WTC11 (cell line): ENCODE results near the gene AKAP13. TPM values are rescaled to one million over a fixed set of nuclear protein-coding genes. Genes with fewer than 3 reads are reported as not detected.
A peak's percentile ranks its signal among the peaks of the same experiment; 100 is the strongest.

Source experiments
- ATAC-seq: fragments of 200-7000 bp; cut with Tn5 transposase; 2 replicates; pipeline ENCODE4 v1.10.0; 2021; ENCODE audit warnings: mild to moderate bottlenecking, moderate library complexity
- CTCF ChIA-PET: fragments of 300-600 bp; sonication (Branson Sonifier 250); formaldehyde crosslinking; loops from one replicate; lab custom pipeline; 2021; ENCODE audit warnings: antibody characterized with exemption; lab: Charles Lee
- POLR2A ChIA-PET: fragments of 350-600 bp; sonication (Branson Sonifier 250); formaldehyde crosslinking; loops from one replicate; lab custom pipeline; 2021; ENCODE audit warnings: antibody characterized with exemption; lab: Charles Lee
- DNase-seq: peaks from one replicate; pipeline ENCODE4 v3.0.0; 2021; ENCODE audit warnings: low spot score
- H3K27ac Mint-ChIP-seq: 2 replicates; pipeline ENCODE4 v1.8.0; 2021; ENCODE audit warnings: mixed read lengths
- H3K27me3 Mint-ChIP-seq: 2 replicates; pipeline ENCODE4 v1.8.0; 2021; ENCODE audit warnings: low read depth, mild to moderate bottlenecking, moderate library complexity, mixed read lengths
- H3K36me3 Mint-ChIP-seq: 2 replicates; pipeline ENCODE4 v1.8.0; 2021; ENCODE audit warnings: mixed read lengths
- H3K4me1 Mint-ChIP-seq: 2 replicates; pipeline ENCODE4 v1.8.0; 2022; ENCODE audit warnings: mixed read lengths
- H3K4me3 Mint-ChIP-seq: 2 replicates; pipeline ENCODE4 v1.8.0; 2021; ENCODE audit warnings: mild to moderate bottlenecking, moderate library complexity, mixed read lengths
- H3K9me3 Mint-ChIP-seq: 2 replicates; pipeline ENCODE4 v1.8.0; 2021; ENCODE audit warnings: mixed read lengths
- ETV6 ChIP-seq: sonication (generic); formaldehyde crosslinking; IDR thresholded peaks from 2 replicates; pipeline ENCODE4 v1.8.1; 2022; ENCODE audit warnings: mild to moderate bottlenecking, missing genetic modification reagents
- KAT7 ChIP-seq: sonication (generic); formaldehyde crosslinking; IDR thresholded peaks from 2 replicates; pipeline ENCODE4 v1.8.1; 2023; ENCODE audit warnings: missing genetic modification reagents, mild to moderate bottlenecking, borderline replicate concordance
- MXD4 ChIP-seq: fragments of 250-450 bp; sonication (Bioruptor Pico); IDR thresholded peaks from 2 replicates; pipeline ENCODE4 v1.8.0; 2021; ENCODE audit warnings: mild to moderate bottlenecking, moderate library complexity, borderline replicate concordance
- MYBL2 ChIP-seq: sonication (generic); formaldehyde crosslinking; IDR thresholded peaks from 2 replicates; pipeline ENCODE4 v1.8.1; 2023; ENCODE audit warnings: mild to moderate bottlenecking, moderate library complexity, missing genetic modification reagents
- NFYB ChIP-seq: sonication (generic); formaldehyde crosslinking; conservative IDR thresholded peaks from 2 replicates; pipeline ENCODE4 v1.8.0; 2022; ENCODE audit warnings: low read depth, missing genetic modification reagents
- SMAD3 ChIP-seq: sonication (generic); formaldehyde crosslinking; IDR thresholded peaks from 2 replicates; pipeline ENCODE4 v1.8.0; 2022; ENCODE audit warnings: missing genetic modification reagents, mild to moderate bottlenecking, borderline replicate concordance
- SP1 ChIP-seq: sonication (generic); formaldehyde crosslinking; conservative IDR thresholded peaks from 2 replicates; pipeline ENCODE4 v1.8.1; 2022; ENCODE audit warnings: missing genetic modification reagents
- ZNF121 ChIP-seq: sonication (generic); formaldehyde crosslinking; IDR thresholded peaks from 2 replicates; pipeline ENCODE4 v1.8.0; 2023; ENCODE audit warnings: missing genetic modification reagents
- ZNF138 ChIP-seq: sonication (generic); formaldehyde crosslinking; conservative IDR thresholded peaks from 2 replicates; pipeline ENCODE4 v1.8.1; 2022; ENCODE audit warnings: mild to moderate bottlenecking, moderate library complexity, missing genetic modification reagents
- ZNF671 ChIP-seq: fragments of 250-450 bp; sonication (Bioruptor Pico); IDR thresholded peaks from 2 replicates; pipeline ENCODE4 v1.8.0; 2021; ENCODE audit warnings: mild to moderate bottlenecking
- total RNA-seq: library from RNA; stranded (reverse); gene quantifications from 3 replicates; pipeline ENCODE4 v1.2.3, GENCODE V29; 2021
- TF ChIP-seq, protein P1 (sequence below): fragments of 250-450 bp; sonication (Bioruptor Pico); conservative IDR thresholded peaks from 2 replicates; pipeline ENCODE4 v1.9.0; 2021; ENCODE audit warnings: mild to moderate bottlenecking
- TF ChIP-seq, protein P2 (sequence below): sonication (generic); formaldehyde crosslinking; IDR thresholded peaks from 2 replicates; pipeline ENCODE4 v1.8.0; 2022; ENCODE audit warnings: mild to moderate bottlenecking, missing genetic modification reagents
- TF ChIP-seq, protein P3 (sequence below): sonication (generic); formaldehyde crosslinking; IDR thresholded peaks from 2 replicates; pipeline ENCODE4 v1.8.1; 2022; ENCODE audit warnings: missing genetic modification reagents, borderline replicate concordance
- TF ChIP-seq, protein P4 (sequence below): fragments of 200-600 bp; IDR thresholded peaks from 2 replicates; pipeline ENCODE4 v1.8.0; 2022; ENCODE audit warnings: antibody characterized with exemption
- TF ChIP-seq, protein P5 (sequence below): sonication (generic); formaldehyde crosslinking; IDR thresholded peaks from 2 replicates; pipeline ENCODE4 v1.8.1; 2022; ENCODE audit warnings: mild to moderate bottlenecking, missing genetic modification reagents, moderate library complexity, borderline replicate concordance

Gene AKAP13
- total RNA-seq, 1 experiment from 2014 or later = 50.3 TPM

DNA sequence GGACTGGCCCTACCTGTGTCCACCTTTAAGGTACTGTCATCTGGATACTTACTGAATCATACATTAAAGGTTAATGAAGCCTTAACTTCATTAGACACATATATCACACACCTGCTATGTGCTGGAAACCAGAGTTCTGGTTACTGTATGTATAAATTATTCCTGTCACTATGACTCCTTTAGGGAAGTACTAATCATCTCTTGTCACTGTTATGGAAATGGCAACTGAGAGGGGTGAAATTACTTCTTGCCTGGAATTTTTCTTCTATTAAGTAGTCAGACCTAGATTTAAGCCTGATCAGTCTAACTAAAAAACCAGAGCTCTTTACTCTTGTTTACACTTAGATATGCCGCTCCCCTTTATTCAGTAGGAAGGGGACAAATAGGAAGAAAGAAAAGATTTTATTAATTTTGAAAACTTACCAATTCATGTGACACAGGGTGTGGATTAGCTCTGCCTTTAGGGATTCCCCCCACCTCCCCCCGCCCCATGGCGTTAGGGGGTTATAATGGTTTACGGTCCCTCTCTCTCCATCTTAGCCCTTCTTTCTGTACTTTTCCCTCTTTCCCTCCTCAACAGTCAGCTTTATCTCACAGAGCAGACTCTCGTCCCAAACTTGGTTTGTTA lies 261.8 kb downstream of the AKAP13 start:
- Mint-ChIP-seq H3K9me3 (peaks cover 4% of the 10 kb centered on the region), H3K36me3 (peaks cover 22% of the 10 kb centered on the region), H3K4me3 (no peak overlapping the region), H3K27ac (0 out of 2 replicates have a peak overlapping the region, but pooled peaks have one; percentile 55), H3K27me3 (no peaks in the 10 kb centered on the region), H3K4me1 (peaks cover 11% of the 10 kb centered on the region)
- ChIA-PET POLR2A (no interaction called here), CTCF (interaction anchor here (0.6 kb wide), 2 partner anchors 311 to 631 kb away, joined by 3 to 5 read pairs; no protein-coding TSS in a partner anchor)
- DNase-seq = no peak
- ATAC-seq = no peak
- TF ChIP-seq, protein P1, sequence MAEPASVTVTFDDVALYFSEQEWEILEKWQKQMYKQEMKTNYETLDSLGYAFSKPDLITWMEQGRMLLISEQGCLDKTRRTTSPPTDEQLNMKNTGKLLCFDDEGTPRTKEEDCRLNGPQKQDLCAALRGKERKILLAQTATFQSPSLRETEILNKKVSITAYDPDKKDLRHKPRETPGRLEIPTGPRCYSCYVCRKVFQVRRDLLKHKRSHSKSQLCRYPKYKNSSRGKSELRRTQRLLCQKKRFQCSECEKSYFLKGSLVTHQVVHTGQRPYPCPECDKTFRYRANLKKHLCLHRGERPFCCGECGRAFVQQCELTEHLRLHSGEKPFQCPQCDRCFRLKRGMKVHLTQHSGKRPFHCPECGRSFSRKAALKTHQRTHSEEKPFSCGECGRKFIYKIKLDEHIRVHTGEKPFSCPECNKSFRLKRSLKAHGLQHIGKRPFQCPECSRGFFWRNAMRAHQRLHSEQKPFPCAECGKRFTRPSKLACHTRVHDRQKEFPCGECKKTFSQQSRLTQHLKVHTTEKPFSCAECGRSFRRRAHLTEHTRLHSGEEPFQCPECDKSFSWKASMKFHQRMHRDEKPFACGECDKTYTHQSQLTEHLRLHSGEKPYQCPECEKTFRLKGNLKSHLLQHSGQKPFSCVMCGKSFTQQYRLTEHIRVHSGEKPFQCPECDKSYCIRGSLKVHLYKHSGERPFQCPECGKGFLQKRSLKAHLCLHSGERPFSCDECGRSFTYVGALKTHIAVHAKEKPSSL (CRISPR knock-in tag) = no peak
- TF ChIP-seq ZNF138 (CRISPR knock-in tag) (no peak), NFYB (no peak), ETV6 (CRISPR knock-in tag) (no peak), KAT7 (no peak), MXD4 (no peak), SP1 (CRISPR knock-in tag) (no peak), SMAD3 (CRISPR knock-in tag) (no peak), ZNF671 (CRISPR knock-in tag) (no peak), MYBL2 (CRISPR knock-in tag) (no peak)
- TF ChIP-seq, protein P2, sequence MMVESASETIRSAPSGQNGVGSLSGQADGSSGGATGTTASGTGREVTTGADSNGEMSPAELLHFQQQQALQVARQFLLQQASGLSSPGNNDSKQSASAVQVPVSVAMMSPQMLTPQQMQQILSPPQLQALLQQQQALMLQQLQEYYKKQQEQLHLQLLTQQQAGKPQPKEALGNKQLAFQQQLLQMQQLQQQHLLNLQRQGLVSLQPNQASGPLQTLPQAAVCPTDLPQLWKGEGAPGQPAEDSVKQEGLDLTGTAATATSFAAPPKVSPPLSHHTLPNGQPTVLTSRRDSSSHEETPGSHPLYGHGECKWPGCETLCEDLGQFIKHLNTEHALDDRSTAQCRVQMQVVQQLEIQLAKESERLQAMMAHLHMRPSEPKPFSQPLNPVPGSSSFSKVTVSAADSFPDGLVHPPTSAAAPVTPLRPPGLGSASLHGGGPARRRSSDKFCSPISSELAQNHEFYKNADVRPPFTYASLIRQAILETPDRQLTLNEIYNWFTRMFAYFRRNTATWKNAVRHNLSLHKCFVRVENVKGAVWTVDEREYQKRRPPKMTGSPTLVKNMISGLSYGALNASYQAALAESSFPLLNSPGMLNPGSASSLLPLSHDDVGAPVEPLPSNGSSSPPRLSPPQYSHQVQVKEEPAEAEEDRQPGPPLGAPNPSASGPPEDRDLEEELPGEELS (CRISPR knock-in tag) = no peak
- TF ChIP-seq, protein P3, sequence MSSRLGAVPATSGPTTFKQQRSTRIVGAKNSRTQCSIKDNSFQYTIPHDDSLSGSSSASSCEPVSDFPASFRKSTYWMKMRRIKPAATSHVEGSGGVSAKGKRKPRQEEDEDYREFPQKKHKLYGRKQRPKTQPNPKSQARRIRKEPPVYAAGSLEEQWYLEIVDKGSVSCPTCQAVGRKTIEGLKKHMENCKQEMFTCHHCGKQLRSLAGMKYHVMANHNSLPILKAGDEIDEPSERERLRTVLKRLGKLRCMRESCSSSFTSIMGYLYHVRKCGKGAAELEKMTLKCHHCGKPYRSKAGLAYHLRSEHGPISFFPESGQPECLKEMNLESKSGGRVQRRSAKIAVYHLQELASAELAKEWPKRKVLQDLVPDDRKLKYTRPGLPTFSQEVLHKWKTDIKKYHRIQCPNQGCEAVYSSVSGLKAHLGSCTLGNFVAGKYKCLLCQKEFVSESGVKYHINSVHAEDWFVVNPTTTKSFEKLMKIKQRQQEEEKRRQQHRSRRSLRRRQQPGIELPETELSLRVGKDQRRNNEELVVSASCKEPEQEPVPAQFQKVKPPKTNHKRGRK (CRISPR knock-in tag) = no peak
- TF ChIP-seq, protein P4, sequence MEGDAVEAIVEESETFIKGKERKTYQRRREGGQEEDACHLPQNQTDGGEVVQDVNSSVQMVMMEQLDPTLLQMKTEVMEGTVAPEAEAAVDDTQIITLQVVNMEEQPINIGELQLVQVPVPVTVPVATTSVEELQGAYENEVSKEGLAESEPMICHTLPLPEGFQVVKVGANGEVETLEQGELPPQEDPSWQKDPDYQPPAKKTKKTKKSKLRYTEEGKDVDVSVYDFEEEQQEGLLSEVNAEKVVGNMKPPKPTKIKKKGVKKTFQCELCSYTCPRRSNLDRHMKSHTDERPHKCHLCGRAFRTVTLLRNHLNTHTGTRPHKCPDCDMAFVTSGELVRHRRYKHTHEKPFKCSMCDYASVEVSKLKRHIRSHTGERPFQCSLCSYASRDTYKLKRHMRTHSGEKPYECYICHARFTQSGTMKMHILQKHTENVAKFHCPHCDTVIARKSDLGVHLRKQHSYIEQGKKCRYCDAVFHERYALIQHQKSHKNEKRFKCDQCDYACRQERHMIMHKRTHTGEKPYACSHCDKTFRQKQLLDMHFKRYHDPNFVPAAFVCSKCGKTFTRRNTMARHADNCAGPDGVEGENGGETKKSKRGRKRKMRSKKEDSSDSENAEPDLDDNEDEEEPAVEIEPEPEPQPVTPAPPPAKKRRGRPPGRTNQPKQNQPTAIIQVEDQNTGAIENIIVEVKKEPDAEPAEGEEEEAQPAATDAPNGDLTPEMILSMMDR = no peak

DNA sequence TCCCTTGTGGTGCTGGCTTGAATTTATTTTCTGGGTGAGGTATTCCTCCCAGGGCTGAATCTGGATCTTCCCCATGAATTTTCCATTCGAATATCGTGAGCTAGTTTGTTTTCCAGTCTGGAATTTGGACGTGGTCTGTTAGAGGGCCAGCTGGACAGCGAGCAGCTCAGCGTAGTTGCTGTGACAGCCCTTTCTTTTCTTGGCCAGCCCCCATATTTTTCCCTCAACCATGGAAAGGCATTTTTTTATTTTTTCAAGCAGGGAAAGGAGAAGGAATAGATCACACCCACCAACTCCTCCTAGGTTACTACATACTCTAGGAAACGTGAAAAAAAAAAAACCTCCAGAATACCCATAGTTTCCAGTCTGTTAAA lies 262.3 kb downstream of the AKAP13 start:
- POLR2A ChIA-PET = no interaction called here
- ATAC-seq = no peak
- H3K27ac Mint-ChIP-seq = peak overlapping the region; percentile 55; the same call in 1 of the 2 replicates

More for the DNA sequence above, 262.3 kb downstream of the AKAP13 start:
- Mint-ChIP-seq H3K4me3 (no peak overlapping the region), H3K36me3 (peaks cover 25% of the 10 kb centered on the region), H3K4me1 (peaks cover 11% of the 10 kb centered on the region), H3K27me3 (no peaks in the 10 kb centered on the region), H3K9me3 (peaks cover 4% of the 10 kb centered on the region)
- DNase-seq = no peak
- TF ChIP-seq, protein P5, sequence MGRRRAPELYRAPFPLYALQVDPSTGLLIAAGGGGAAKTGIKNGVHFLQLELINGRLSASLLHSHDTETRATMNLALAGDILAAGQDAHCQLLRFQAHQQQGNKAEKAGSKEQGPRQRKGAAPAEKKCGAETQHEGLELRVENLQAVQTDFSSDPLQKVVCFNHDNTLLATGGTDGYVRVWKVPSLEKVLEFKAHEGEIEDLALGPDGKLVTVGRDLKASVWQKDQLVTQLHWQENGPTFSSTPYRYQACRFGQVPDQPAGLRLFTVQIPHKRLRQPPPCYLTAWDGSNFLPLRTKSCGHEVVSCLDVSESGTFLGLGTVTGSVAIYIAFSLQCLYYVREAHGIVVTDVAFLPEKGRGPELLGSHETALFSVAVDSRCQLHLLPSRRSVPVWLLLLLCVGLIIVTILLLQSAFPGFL (CRISPR knock-in tag) = no peak
- no peak for TF ChIP-seq ZNF121 (CRISPR knock-in tag)
- CTCF ChIA-PET = interaction anchor here (0.6 kb wide), 1 partner anchor 630 kb away, joined by 5 read pairs; no protein-coding TSS in a partner anchor
